ENCODE results near the gene INCENP. TPM values are rescaled to one million over a fixed set of nuclear protein-coding genes. Genes with fewer than 3 reads are reported as not detected.

INCENP gene
- total and polyA plus RNA-seq, 10 of the 15 experiments (the other 5 are each of a cell fraction or from before 2014, with no cell fraction given), result 1.4 to 96.8 (median 29.0) TPM

- BruUV-seq (replicated peaks), result no TSS peak
- RAD21 ChIA-PET (ENCODE audit: unreplicated experiment), result no interaction called here
- Histone ChIP-seq H3K4me2 (ENCODE audit: control insufficient read depth, insufficient read depth) (no peak overlapping the region), H4K20me1 (ENCODE audit: control insufficient read depth, insufficient read depth) (no peaks in the 10 kb centered on the region), H3K4me3 (no peak overlapping the region), H2AFZ (ENCODE audit: control insufficient read depth, low read depth, low read length) (no peak overlapping the region), H3K79me2 (ENCODE audit: control insufficient read depth, insufficient read depth, low read length) (no peaks in the 10 kb centered on the region), H3K27ac (ENCODE audit: control insufficient read depth, insufficient read depth) (no peak overlapping the region), H3K4me1 (ENCODE audit: control insufficient read depth, insufficient read depth, low read length) (peaks cover 5% of the 10 kb centered on the region; the same call in 1 of the 2 replicates), H3K9ac (ENCODE audit: control insufficient read depth, insufficient read depth, low read length) (no peak overlapping the region), H3K9me3 (replicated peaks; ENCODE audit: control insufficient read depth, insufficient read depth, low read length) (no peaks in the 10 kb centered on the region), H3K36me3 (ENCODE audit: control insufficient read depth in 2 of 2, insufficient read depth in 2 of 2, low read length in 1 of 2) (no peaks in the 10 kb centered on the region), H3K27me3 (replicated peaks in 1 of 2; ENCODE audit: control insufficient read depth in 2 of 2, insufficient read depth in 2 of 2, low read length in 1 of 2) (no peaks in the 10 kb centered on the region)
- in situ Hi-C loops (cut with MboI) (loop anchor here (5.0 kb wide), 1 partner anchor 180 kb away; no protein-coding TSS in a partner anchor), intact Hi-C loops (cut with micrococcal nuclease; ENCODE audit: unreplicated experiment) (no loop called here)
- DNase-seq (ENCODE audit: low read depth, low spot score) (no peak), FAIRE-seq (no peak), ATAC-seq (no peak)
- WGBS (ENCODE audit: insufficient coverage, insufficient replicate concordance, low lambda C conversion rate, missing lambda C conversion rate), result 77% methylated on average over 3 of the region's 3 CpGs
- POLR2A ChIA-PET, result no interaction called here
- SMC1A ChIA-PET (ENCODE audit: uncharacterized antibody, unreplicated experiment), result interaction anchor here (1.6 kb wide), 1 partner anchor 178 kb away, joined by 3 read pairs; no protein-coding TSS in a partner anchor
- TF ChIP-seq MTA3 (IDR thresholded peaks at IDR 0.05; ENCODE audit: borderline replicate concordance, low read length) (no peak), MYC (IDR thresholded peaks at IDR 0.05; ENCODE audit: insufficient read depth, insufficient read length, insufficient replicate concordance, low read length, severe bottlenecking) (no peak), SKIL (IDR thresholded peaks at IDR 0.05; ENCODE audit: low read depth, poor library complexity, severe bottlenecking) (no peak), SREBF1 (IDR thresholded peaks at IDR 0.05; ENCODE audit: low read length) (no peak), ZNF217 (IDR thresholded peaks at IDR 0.05) (no peak), ZNF592 (IDR thresholded peaks at IDR 0.05) (no peak), NFXL1 (IDR thresholded peaks at IDR 0.05; ENCODE audit: borderline replicate concordance) (no peak), ESRRA (IDR thresholded peaks at IDR 0.05; ENCODE audit: low read length) (no peak), SREBF2 (IDR thresholded peaks at IDR 0.05; ENCODE audit: low read length) (no peak), FOXK2 (IDR thresholded peaks at IDR 0.05) (no peak)
- CTCF ChIA-PET, result interaction anchor here (7.2 kb wide), 1 partner anchor 176 kb away, joined by 321 read pairs; no protein-coding TSS in a partner anchor
These were observed 46.7 kb upstream of the INCENP start for GRCh38 chr11:62077132-62077531.
